Measurements from ENCODE around the gene AGAP2.
"Not testable (repeated sequence)": the region's sequence is repeated elsewhere in the genome, so short reads cannot be mapped to it uniquely, and the experiment has no call there.

The AGAP2 gene

GRCh38 chr12:57679697-57680096 lies 58.8 kb downstream of the AGAP2 start:
- no peaks in the 10 kb centered on the region for H3K79me1 ChIP-seq (ENCODE audit: low read length)
- H3K4ac ChIP-seq (ENCODE audit: low read depth, low read length): no peak overlapping the region
- peaks cover 5% of the 10 kb centered on the region for H3K9me3 ChIP-seq (ENCODE audit: insufficient read depth, low read depth, low read length)
- H3K79me2 ChIP-seq (ENCODE audit: control insufficient read depth, insufficient read depth, low read length, poor library complexity): no peaks in the 10 kb centered on the region
- H3K27me3 ChIP-seq (ENCODE audit: insufficient read depth, low read length): no peaks in the 10 kb centered on the region
- no peak overlapping the region for H2BK5ac ChIP-seq (ENCODE audit: low read depth, low read length, poor library complexity)
- no peak for DNase-seq
- H4K12ac ChIP-seq (ENCODE audit: low read depth, low read length): no peak overlapping the region
- H3K4me2 ChIP-seq (ENCODE audit: low read length): no peak overlapping the region
- no peak overlapping the region for H2BK120ac ChIP-seq (ENCODE audit: insufficient read depth, low read length, poor library complexity)
- no peak overlapping the region for H4K8ac ChIP-seq (ENCODE audit: low read depth, low read length)
- no peak overlapping the region for H3K27ac ChIP-seq (ENCODE audit: low read depth, low read length)
- H3K18ac ChIP-seq (ENCODE audit: low read length): no peak overlapping the region
- no peak overlapping the region for H3K23ac ChIP-seq (ENCODE audit: low read length)
- no peak overlapping the region for H2BK12ac ChIP-seq (ENCODE audit: low read length)
- H2AK5ac ChIP-seq (ENCODE audit: low read length): no peak overlapping the region
- H4K91ac ChIP-seq (ENCODE audit: low read depth, low read length): no peak overlapping the region
- H3K36me3 ChIP-seq (ENCODE audit: control insufficient read depth in 1 of 2, insufficient read depth in 2 of 2, low read length in 2 of 2): no peaks in the 10 kb centered on the region
- H3K4me3 ChIP-seq (ENCODE audit: low read depth, low read length): no peak overlapping the region
- H2AFZ ChIP-seq (ENCODE audit: insufficient read depth, low read length, poor library complexity): no peak overlapping the region
- H3K9ac ChIP-seq (ENCODE audit: low read length): no peak overlapping the region
- no peaks in the 10 kb centered on the region for H3K4me1 ChIP-seq (ENCODE audit: control insufficient read depth in 1 of 2, insufficient read depth in 2 of 2, low read length in 2 of 2)
- no peak overlapping the region for H3K14ac ChIP-seq (ENCODE audit: low read length)

- not testable (repeated sequence) for H4K8ac ChIP-seq (ENCODE audit: low read depth, low read length)
Measured at GRCh38 chr12:57677947-57678346, 60.6 kb downstream of the AGAP2 start.

GRCh38 chr12:57674691-57675090 lies 63.9 kb downstream of the AGAP2 start:
- WGBS (ENCODE audit: extremely low coverage, insufficient coverage, insufficient read length): no CpG with 5 or more reads among the region's 29 CpGs
- no peak overlapping the region for H3K9ac ChIP-seq (ENCODE audit: low read length)
- H3K4ac ChIP-seq (ENCODE audit: low read depth, low read length): no peak overlapping the region
- H4K91ac ChIP-seq (ENCODE audit: low read depth, low read length): no peak overlapping the region
- no peak for DNase-seq
- peaks cover 11% of the 10 kb centered on the region for H3K9me3 ChIP-seq (ENCODE audit: insufficient read depth, low read depth, low read length)
- no peak overlapping the region for H2AK5ac ChIP-seq (ENCODE audit: low read length)
- H4K8ac ChIP-seq (ENCODE audit: low read depth, low read length): no peak overlapping the region
- H3K79me2 ChIP-seq (ENCODE audit: control insufficient read depth, insufficient read depth, low read length, poor library complexity): no peaks in the 10 kb centered on the region
- H3K79me1 ChIP-seq (ENCODE audit: low read length): no peaks in the 10 kb centered on the region
- no peaks in the 10 kb centered on the region for H3K27me3 ChIP-seq (ENCODE audit: insufficient read depth, low read length)
- H2BK5ac ChIP-seq (ENCODE audit: low read depth, low read length, poor library complexity): no peak overlapping the region
- no peaks in the 10 kb centered on the region for H3K4me1 ChIP-seq (ENCODE audit: control insufficient read depth in 1 of 2, insufficient read depth in 2 of 2, low read length in 2 of 2)
- no peaks in the 10 kb centered on the region for H3K36me3 ChIP-seq (ENCODE audit: control insufficient read depth in 1 of 2, insufficient read depth in 2 of 2, low read length in 2 of 2)
- no peak overlapping the region for H3K27ac ChIP-seq (ENCODE audit: low read depth, low read length)
- no peak overlapping the region for H3K23ac ChIP-seq (ENCODE audit: low read length)
- H2BK120ac ChIP-seq (ENCODE audit: insufficient read depth, low read length, poor library complexity): no peak overlapping the region
- H3K14ac ChIP-seq (ENCODE audit: low read length): no peak overlapping the region
- H4K12ac ChIP-seq (ENCODE audit: low read depth, low read length): no peak overlapping the region
- no peak overlapping the region for H3K18ac ChIP-seq (ENCODE audit: low read length)
- H2AFZ ChIP-seq (ENCODE audit: insufficient read depth, low read length, poor library complexity): no peak overlapping the region
- no peak overlapping the region for H2BK12ac ChIP-seq (ENCODE audit: low read length)
- H3K4me3 ChIP-seq (ENCODE audit: low read depth, low read length): no peak overlapping the region
- no peak overlapping the region for H3K4me2 ChIP-seq (ENCODE audit: low read length)

More at GRCh38 chr12:57677947-57678346, 60.6 kb downstream of the AGAP2 start:
- H3K14ac ChIP-seq (ENCODE audit: low read length); H3K4ac ChIP-seq (ENCODE audit: low read depth, low read length); H3K36me3 ChIP-seq (ENCODE audit: control insufficient read depth in 1 of 2, insufficient read depth in 2 of 2, low read length in 2 of 2); H2BK120ac ChIP-seq (ENCODE audit: insufficient read depth, low read length, poor library complexity); H3K79me1 ChIP-seq (ENCODE audit: low read length); H2BK5ac ChIP-seq (ENCODE audit: low read depth, low read length, poor library complexity); H3K27me3 ChIP-seq (ENCODE audit: insufficient read depth, low read length); H3K18ac ChIP-seq (ENCODE audit: low read length); H3K9ac ChIP-seq (ENCODE audit: low read length); H2BK12ac ChIP-seq (ENCODE audit: low read length); H3K27ac ChIP-seq (ENCODE audit: low read depth, low read length); H3K23ac ChIP-seq (ENCODE audit: low read length); H2AK5ac ChIP-seq (ENCODE audit: low read length); DNase-seq; H3K9me3 ChIP-seq (ENCODE audit: insufficient read depth, low read depth, low read length); H4K91ac ChIP-seq (ENCODE audit: low read depth, low read length); H3K4me2 ChIP-seq (ENCODE audit: low read length); H3K79me2 ChIP-seq (ENCODE audit: control insufficient read depth, insufficient read depth, low read length, poor library complexity); H3K4me3 ChIP-seq (ENCODE audit: low read depth, low read length); H3K4me1 ChIP-seq (ENCODE audit: control insufficient read depth in 1 of 2, insufficient read depth in 2 of 2, low read length in 2 of 2); H4K12ac ChIP-seq (ENCODE audit: low read depth, low read length); H2AFZ ChIP-seq (ENCODE audit: insufficient read depth, low read length, poor library complexity): not testable (repeated sequence)
- no CpG with 5 or more reads among the region's 9 CpGs for WGBS (ENCODE audit: extremely low coverage, insufficient coverage, insufficient read length)

Measured in trophoblast cell (in vitro differentiated cells and primary cell).